Fibroblast of villous mesenchyme (primary cell): ENCODE measurements around the gene GLOD5. TPM values are rescaled to one million over a fixed set of nuclear protein-coding genes. Genes with fewer than 3 reads are reported as not detected.

Experiments
- DNase-seq: peaks from one replicate; pipeline ENCODE4 v3.0.0-alpha.2; 2010; ENCODE audit warnings: low read depth
- H3K4me3 ChIP-seq: 2 replicates; pipeline ENCODE4 v1.5.1; 2011; ENCODE audit warnings: low read depth, mild to moderate bottlenecking, low read length
- total RNA-seq: library from RNA; depleted of rRNA; stranded (reverse); fragments of >200 nt; gene quantifications from 2 replicates; pipeline ENCODE4 v1.2.3, GENCODE V29; 2012
- TF ChIP-seq, protein P1 (sequence below): IDR thresholded peaks from 2 replicates; pipeline ENCODE4 v1.5.1; 2012; ENCODE audit warnings: low read depth, mild to moderate bottlenecking, low read length; ENCODE audit not compliant: insufficient read depth

The GLOD5 gene
- not detected in 2 replicates for total RNA-seq

GRCh38 chrX:48761674-48762471, at the start of gene GLOD5:
GLOD5 (plus strand) TSS chrX:48761747; CDS start chrX:48761791, 44 bp downstream.
- peak; percentile 17 for DNase-seq
- TF ChIP-seq, protein P1, sequence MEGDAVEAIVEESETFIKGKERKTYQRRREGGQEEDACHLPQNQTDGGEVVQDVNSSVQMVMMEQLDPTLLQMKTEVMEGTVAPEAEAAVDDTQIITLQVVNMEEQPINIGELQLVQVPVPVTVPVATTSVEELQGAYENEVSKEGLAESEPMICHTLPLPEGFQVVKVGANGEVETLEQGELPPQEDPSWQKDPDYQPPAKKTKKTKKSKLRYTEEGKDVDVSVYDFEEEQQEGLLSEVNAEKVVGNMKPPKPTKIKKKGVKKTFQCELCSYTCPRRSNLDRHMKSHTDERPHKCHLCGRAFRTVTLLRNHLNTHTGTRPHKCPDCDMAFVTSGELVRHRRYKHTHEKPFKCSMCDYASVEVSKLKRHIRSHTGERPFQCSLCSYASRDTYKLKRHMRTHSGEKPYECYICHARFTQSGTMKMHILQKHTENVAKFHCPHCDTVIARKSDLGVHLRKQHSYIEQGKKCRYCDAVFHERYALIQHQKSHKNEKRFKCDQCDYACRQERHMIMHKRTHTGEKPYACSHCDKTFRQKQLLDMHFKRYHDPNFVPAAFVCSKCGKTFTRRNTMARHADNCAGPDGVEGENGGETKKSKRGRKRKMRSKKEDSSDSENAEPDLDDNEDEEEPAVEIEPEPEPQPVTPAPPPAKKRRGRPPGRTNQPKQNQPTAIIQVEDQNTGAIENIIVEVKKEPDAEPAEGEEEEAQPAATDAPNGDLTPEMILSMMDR: peak; percentile 31
- no peak within 1 kb of the TSS for H3K4me3 ChIP-seq

DNA sequence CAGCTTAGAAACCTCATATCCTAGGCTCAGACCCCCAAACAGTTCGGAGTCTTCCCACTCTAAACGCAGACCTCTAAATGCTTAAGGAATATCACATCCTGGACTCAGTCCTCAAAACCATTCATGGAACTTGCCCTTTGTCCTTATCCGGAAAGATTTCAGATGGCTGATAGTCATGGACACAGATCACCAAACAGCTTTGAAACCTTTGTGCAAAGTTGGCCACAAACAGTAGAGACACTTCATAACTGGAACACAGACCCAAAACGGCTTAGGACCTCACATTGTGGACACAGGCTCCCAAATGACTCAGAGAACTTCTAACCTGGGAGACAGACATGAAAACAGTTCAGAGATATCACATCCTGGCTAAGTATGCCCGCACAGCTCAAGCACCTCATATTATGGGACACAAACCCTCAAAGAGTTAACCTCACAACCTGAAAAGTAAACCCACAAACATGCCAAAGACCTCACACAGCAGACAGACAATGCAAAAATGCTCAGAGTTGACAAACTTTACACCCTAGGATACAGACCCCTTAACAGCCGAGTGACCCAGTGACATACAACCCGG, 49.5 kb upstream of the GLOD5 start:
- DNase-seq: no peak
- H3K4me3 ChIP-seq: no peak overlapping the region
- TF ChIP-seq, protein P1: no peak

DNA sequence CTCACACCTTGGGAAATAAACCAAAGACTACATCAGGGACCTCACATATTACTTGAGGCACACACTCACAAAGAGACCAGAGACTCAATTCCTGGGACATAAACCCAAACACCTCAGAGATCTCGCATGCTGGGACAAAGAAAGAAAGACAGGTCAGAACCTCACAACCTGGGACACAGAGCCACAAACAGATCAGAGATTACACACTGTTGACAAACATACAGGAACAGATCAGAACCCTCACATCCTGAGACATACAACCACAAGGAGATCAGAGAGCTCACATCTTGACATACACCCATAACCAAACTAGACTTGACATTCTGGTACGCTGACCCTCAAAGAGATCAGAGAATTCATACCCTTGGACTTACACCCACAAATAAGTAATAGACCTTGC, 47.7 kb upstream of the GLOD5 start:
- DNase-seq: no peak
- H3K4me3 ChIP-seq: no peak overlapping the region
- TF ChIP-seq, protein P1: no peak

DNA sequence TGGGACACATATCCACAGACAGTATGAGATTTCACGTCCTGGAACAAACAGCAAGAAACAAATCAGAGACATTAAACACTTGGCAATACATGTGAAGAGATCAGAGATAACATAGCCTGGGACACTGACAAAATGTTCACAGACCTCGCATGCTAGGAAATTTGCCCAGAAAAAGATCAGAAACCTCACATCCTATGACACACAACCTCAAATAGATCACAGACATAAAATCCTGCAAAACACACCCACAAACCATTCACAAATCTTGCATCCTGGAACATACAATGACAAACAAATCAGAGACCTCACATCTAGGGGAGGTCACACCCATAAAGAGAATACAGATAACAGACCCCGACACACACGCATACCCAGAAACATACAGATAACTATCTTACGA, 47.0 kb upstream of the GLOD5 start:
- DNase-seq: peak; percentile 26
- H3K4me3 ChIP-seq: no peak overlapping the region
- TF ChIP-seq, protein P1: no peak

DNA sequence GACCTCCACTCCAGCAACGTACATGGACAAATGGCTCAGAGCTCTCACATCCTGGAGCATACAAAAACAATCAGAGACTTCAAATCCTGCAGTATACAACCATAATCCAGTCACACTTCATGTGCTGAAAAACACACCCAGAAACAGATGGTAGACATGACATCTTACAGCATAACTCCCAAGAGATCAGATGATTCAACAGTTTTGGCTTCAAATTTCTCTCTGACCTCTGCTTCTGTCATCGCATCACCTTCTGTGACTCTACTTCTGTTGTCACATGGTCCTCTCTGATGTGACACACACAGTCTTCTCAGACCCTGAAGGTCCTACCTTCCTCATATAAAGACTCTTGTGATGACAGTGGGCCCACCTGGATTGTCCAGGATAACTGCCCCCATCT, 46.5 kb upstream of the GLOD5 start:
- no peak overlapping the region for H3K4me3 ChIP-seq
- TF ChIP-seq, protein P1: no peak
- DNase-seq: peak; percentile 57

DNA sequence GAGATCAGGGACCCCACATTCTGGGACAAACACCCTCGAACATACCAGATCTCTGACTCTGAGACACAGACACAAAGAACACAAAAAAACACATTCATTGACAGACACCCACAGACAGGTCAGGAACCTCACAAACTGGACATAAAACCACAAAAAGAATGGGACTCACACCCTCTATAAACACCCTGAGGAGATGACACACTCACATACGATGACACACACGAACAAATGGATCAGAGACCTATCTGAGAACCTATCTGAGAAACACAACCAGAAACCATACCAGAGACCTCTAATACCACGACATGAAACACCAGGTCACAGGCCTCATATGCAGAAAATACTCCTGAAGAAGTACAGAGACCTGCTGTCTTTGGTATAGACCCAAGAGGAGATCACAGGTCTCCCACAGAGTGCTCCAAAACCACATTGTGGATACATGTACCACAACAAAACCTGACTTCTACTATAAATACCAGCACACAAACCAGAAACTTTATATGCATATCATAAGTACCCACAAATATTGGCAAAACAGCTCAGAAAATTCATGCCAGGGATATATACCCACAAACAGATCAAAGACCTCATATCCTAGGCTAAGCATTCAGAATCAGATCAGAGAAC, 45.6 kb upstream of the GLOD5 start:
- no peak for DNase-seq
- H3K4me3 ChIP-seq: no peak overlapping the region
- TF ChIP-seq, protein P1: no peak
